G401.6 (cell line): ENCODE measurements around the gene CDK14.

Source experiments
- FAIRE-seq: peaks from 2 replicates; lab custom pipeline; 2012; peaks lifted over from hg19 to GRCh38; lab: Jason Lieb, UNC

CDK14 gene

DNA sequence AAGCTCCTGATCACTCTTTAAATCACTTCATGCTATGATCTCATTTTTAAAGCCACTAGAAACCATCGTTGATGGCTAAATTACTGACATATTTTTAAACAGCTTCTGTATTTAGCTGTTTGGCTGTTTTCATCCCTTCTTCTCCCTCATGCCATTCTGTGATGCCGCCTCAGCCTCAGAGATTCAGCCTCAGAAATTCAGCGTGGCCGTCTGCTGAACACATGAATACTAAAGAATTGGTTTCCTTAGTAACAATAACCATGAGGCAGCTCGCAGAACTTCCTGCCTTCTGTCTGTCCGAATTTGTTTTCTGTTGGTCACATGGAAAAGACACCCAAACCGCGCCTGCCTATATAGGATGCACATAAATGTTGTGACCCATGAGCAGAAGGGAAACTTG lies 637.1 kb downstream of the CDK14 start:
- no peak for FAIRE-seq

DNA sequence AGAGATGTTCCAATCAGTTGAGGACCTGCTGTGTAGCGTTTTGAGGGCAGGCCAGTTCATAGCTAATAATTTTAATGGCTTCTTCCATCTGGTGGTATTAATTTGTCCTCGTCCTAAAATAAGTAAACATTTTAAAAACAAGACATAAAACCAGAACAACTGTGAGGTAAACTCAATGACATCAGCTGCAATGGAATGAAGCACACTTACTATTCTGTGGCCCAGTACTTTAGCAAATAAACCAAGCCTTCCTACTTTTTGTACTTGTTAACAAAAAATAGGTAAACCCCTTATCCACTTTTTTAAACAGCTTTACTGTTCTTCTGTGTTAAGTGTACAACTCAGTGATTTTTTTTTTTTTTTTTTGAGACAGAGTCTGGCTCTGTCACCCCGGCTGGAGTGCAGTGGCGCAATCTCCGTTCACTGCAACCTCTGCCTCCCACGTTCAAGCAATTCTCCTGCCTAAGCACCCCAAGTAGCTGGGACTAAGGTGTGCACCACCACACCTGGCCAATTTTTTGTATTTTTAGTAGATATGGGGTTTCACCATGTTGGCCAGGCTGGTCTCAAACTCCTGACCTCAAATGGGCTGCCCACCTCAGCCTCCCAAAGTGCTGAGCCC lies 639.2 kb downstream of the CDK14 start:
- FAIRE-seq = no peak

DNA sequence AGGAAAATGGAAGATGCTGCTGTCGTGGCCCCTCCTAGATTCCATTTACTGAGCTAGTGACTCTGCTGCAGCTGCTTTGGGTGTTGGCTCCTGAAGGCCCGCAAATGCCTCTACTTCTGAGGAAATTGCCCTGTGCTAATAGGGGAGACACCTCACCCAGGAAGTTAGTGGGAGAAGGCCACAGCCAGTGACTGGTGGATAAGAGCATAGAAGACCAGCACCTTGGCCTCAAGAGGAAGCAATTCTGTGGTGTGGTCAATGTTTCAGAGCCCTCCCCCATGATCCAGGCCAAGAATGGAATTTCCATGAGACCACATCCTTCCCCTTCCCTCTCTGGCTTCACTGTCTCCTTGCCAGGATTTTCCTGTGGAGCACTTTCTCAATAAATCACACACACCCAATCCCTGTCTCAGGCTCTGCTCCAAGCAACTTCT lies 643.1 kb downstream of the CDK14 start:
- no peak for FAIRE-seq

DNA sequence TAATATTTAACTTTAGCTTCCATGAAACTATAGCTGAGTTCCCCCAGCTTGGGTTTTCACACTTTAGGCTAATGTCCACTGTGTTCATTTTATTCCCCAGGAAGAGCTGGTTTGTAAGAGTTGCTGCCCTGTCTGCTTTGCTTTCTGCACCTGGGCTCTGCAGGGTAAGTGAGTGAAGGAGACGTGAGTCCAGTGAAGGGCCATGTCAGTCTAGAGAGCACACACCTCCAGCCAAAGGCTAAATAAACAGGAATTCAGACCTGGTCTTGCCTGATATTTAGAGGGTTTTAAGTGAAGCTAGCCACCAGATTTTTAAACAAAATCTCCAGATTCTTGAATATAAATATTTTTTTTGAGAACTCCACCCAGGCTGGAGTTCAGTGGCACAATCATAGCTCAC lies 643.7 kb downstream of the CDK14 start:
- FAIRE-seq = no peak

DNA sequence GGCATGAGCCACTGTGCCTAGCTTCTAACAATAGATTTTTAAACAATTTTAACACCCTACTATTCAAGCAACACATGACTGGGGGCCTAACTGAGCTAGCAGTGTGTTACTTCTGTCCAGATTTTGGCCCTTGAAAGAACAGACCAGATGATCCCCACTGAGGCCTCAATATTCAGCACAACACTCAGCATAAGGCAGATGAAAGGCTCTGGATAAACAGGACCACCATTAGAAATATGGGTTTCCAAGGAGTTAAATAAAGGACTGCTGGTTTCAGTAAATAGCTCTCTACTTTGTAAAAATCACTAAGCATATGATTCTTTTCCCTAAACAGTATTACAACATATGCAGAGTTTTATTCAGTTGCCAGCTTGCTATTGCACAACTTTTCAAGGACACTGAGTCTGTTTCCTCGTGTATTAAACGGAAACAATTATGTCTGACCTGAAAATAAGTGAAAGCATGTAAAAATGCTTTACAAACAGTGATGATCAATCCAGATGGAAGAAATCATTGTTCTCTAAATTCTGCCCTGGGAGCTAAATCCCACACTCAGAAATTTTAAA lies 644.3 kb downstream of the CDK14 start:
- no peak for FAIRE-seq

DNA sequence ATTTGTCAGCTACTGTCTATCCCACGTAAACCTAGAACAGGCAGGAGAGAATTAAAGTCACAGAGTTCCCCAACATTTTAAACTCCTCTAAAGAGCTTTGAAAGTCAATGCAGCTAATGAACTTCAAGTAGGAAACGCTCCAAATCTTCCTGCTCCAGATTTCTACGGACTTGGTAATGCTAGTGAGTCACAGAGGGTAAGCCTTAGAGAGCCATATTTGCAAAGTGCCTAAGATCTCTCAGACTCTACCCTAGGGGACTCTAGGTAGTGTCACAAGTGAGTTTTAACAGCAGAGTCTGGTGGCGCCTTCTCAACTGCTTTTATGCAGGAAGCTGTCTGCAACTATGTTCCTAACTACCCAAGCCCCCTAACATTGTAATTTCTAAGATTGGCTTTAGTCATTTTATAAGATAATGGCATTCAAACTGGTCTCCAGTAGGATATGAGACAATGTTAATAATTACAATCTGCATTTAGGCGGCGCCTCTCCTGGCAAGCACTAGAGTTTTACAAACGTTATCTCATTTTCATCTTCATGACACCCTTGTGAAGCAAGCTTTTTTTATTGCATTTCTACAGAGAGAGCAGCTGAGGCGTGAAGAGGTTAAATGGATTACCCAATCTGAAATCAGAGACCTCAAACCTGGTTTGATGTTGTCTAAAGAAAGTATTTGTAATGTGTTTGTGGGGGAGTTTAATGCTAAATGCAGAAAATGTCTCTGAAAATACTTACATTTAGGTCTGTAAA lies 646.1 kb downstream of the CDK14 start:
- no peak for FAIRE-seq

DNA sequence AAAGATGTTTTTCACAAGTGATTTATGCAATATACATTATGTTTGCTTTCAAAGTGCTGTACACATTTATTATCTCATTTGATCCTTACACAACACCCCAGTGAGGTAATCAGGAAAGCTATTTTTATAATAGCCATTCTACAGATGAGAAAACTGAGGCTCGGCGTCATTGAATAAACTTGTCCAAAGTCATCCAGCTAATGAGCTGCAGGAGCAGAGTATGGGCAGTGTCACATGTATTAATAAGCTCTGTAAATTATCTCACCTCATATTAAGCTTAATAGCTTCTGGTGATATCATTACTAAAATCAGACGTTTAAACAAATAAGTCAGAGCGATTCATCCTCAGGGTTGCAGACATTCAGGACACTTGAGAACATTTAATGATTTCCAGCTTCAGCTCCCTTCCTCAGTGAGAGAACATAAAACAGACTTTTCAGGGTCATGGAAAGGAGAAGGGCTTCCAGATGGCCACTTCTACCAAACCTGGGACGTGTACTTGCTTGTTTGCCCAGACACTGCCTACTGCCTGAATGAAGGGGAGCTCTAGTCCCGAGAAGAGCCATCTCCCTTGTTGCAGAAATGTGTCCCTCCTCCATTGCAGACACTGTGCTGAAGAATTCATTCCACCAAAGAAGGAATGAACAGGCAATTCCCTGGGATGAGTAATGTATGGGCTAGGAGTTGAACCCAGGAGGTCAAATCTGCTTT lies 647.6 kb downstream of the CDK14 start:
- FAIRE-seq = no peak

DNA sequence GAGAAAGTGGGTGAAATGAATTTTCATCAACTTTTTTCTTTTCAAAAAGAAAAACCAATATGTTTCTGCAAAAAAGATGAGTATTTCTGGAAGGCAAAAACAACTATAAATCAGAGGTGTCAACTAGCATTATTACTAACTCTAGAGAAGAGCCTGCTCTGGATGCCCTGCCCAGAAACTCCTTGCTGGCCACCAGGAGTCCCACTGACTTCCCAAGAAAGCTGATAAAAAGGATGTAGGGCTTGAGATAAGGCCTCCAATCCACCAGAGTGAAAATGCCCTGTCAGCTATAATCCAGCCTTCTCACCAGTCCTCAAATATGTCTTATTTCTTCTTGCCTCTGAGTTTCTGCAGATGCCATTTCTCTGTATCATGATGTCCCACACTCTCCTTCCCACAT lies 651.4 kb downstream of the CDK14 start:
- no peak for FAIRE-seq

DNA sequence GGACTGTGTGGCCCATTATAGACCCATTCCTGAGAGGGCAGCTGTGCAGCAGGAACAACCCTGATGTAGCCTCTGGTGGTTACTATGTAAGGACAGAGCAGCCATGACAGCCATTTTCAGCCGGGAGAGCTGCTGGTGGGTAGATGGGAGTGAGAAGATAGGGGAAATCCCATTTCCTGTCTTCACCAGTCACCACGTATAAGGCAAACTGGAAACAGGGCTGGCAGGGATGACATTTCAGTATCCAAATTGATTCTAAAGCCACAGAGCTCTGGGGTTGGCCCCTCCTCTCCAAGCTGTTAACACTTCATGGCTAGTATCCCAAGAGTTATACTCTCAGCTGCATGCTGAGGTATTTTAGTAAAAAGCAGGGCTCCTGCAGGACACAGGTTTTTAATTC lies 652.9 kb downstream of the CDK14 start:
- FAIRE-seq = no peak

DNA sequence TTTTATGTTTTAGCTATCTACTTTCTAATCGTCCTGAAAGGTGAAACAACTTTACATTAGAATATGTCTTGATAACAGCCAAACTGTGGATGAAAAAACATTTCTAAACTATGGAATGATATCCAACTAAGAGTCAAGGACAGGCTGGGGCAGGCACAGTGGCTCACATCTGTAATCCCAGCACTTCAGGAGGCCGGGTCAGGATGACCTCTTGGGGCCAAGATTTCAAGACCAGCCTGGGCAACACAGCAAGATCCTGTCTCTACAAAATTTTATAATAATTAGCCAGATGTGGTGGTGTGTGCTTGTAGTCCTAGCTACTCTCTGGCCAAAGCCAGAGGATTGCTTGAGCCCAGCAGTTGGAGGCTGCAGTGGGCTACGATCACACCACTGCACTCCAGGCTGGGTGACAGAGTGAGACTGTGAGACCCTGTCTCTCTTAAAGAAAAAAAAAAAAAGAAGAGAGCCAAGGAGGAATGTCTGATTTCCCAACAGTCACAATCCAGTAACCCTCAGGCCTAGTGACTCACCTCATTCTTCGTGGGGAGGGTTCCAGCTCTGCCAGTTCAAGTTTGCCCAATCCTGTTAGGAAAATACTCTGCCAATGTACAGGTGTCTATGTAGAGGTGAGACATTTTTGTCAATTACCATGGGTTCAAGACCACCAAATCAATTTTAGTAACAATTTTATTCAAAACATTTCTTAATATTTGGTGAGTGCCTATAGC lies 653.5 kb downstream of the CDK14 start:
- FAIRE-seq = no peak

DNA sequence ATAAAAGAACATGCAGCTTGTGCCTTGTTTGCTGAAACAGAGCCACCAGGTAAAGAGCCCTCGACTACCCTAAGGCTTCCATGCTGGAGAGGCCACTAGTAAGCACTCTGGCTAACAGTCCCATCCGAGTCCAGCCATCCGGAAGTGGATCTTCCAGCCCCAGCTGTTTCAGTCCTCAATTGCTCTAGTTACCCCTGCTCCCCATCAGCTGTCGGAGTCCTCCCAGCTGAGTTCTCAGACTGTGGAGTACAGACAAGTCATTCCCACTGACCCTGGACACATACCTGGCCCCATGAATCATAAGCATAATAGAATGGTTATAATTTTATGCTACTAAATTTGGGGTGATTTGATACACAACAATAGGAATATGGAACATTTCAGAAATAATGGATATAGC lies 654.6 kb downstream of the CDK14 start:
- FAIRE-seq = no peak

DNA sequence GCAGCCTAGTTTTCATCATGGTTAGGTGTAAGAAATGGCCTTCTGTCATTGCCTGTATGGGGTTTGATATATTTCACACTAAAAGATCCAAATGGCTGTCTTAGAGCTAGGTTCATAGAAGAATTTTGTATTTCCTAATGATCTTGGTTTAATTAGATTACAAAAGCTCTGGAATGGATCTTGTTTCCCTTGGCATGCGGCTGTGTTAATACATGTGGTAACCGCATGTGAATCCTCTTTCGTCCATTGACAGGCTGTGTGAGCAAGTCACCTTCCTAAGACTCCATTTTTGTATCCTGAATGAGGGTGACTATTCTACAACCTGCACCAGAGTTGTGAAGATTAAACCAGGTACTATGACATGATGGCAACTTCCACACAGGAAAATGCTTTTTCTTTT lies 655.8 kb downstream of the CDK14 start:
- FAIRE-seq = no peak
